ENCODE data around the gene RIBC2.

The RIBC2 gene

GRCh38 chr22:45413013-45413367 is 503 bp upstream of the RIBC2 start:
- DNase-seq (ENCODE audit: extremely low spot score) = no peak
- CTCF ChIA-PET = interaction anchor here (1.3 kb wide), 1 partner anchor 23 kb away, joined by 3 read pairs; no protein-coding TSS in a partner anchor
- POLR2A ChIA-PET = no interaction called here
- no peak for TF ChIP-seq CTCF (IDR thresholded peaks at IDR 0.05; ENCODE audit: control extremely low read depth, extremely low read depth, low read depth, missing control alignments)

GRCh38 chr22:45418056-45418769 is 4.7 kb downstream of the RIBC2 start:
- ChIA-PET CTCF (no interaction called here), POLR2A (no interaction called here)
- no peak for DNase-seq (ENCODE audit: extremely low spot score)
- TF ChIP-seq CTCF (IDR thresholded peaks at IDR 0.05; ENCODE audit: control extremely low read depth, extremely low read depth, low read depth, missing control alignments) = no peak

- TF ChIP-seq CTCF (IDR thresholded peaks at IDR 0.05; ENCODE audit: control extremely low read depth, extremely low read depth, low read depth, missing control alignments) = no peak
- no peak for DNase-seq (ENCODE audit: extremely low spot score)
- ChIA-PET CTCF (interaction anchor here (1.2 kb wide), 1 partner anchor 22 kb away, joined by 3 read pairs; no protein-coding TSS in a partner anchor), POLR2A (no interaction called here)
Observed at GRCh38 chr22:45418770-45419138, 5.3 kb downstream of the RIBC2 start.

GRCh38 chr22:45420011-45420410 is 6.5 kb downstream of the RIBC2 start:
- ChIA-PET POLR2A (no interaction called here), CTCF (interaction anchor here (1.2 kb wide), 1 partner anchor 21 kb away, joined by 3 read pairs; no protein-coding TSS in a partner anchor)
- TF ChIP-seq CTCF (IDR thresholded peaks at IDR 0.05; ENCODE audit: control extremely low read depth, extremely low read depth, low read depth, missing control alignments) = no peak
- DNase-seq (ENCODE audit: extremely low spot score) = no peak

- TF ChIP-seq CTCF (IDR thresholded peaks at IDR 0.05; ENCODE audit: control extremely low read depth, extremely low read depth, low read depth, missing control alignments) = no peak
- no peak for DNase-seq (ENCODE audit: extremely low spot score)
- ChIA-PET POLR2A (no interaction called here), CTCF (no interaction called here)
Observed at GRCh38 chr22:45420539-45420938, 7.0 kb downstream of the RIBC2 start.

GRCh38 chr22:45421349-45422055 is 8.0 kb downstream of the RIBC2 start:
- TF ChIP-seq CTCF (IDR thresholded peaks at IDR 0.05; ENCODE audit: control extremely low read depth, extremely low read depth, low read depth, missing control alignments) = no peak
- ChIA-PET POLR2A (no interaction called here), CTCF (no interaction called here)
- DNase-seq (ENCODE audit: extremely low spot score) = no peak

All from GM10248 (cell line).